Astrocyte of the spinal cord (primary cell): Measurements from ENCODE around the gene KLKB1.

Experiments used
- DNase-seq: peaks from one replicate; pipeline ENCODE4 v3.0.0; 2011; ENCODE audit warnings: low read depth, low spot score
- H3K4me3 ChIP-seq: 2 replicates; pipeline ENCODE4 v1.5.1; 2011; ENCODE audit warnings: low read depth, mild to moderate bottlenecking, low read length, moderate library complexity
- CTCF ChIP-seq: IDR thresholded peaks from 2 replicates; pipeline ENCODE4 v1.5.1; 2012; ENCODE audit warnings: low read depth, mild to moderate bottlenecking, low read length, inconsistent platforms
- in situ Hi-C: cut with HindIII; loops from 2 replicates; pipeline ENCODE4 v1.10.0; 2017; ENCODE audit warnings: low sequenced_read_pairs

KLKB1 gene

GRCh38 chr4:186193851-186194250, 33.5 kb upstream of the KLKB1 start:
- in situ Hi-C loops: no loop called here
- no peak overlapping the region for H3K4me3 ChIP-seq
- TF ChIP-seq CTCF: no peak
- no peak for DNase-seq

GRCh38 chr4:186196063-186196462, 31.2 kb upstream of the KLKB1 start:
- in situ Hi-C loops: no loop called here
- TF ChIP-seq CTCF: no peak
- no peak for DNase-seq
- H3K4me3 ChIP-seq: no peak overlapping the region

- no peak for TF ChIP-seq CTCF
- in situ Hi-C loops: no loop called here
- no peak for DNase-seq
- no peak overlapping the region for H3K4me3 ChIP-seq
These were observed 26.8 kb upstream of the KLKB1 start for GRCh38 chr4:186200516-186200915.

- TF ChIP-seq CTCF: no peak
- no peak overlapping the region for H3K4me3 ChIP-seq
These were observed 26.3 kb upstream of the KLKB1 start for GRCh38 chr4:186201010-186201409.

GRCh38 chr4:186201535-186202230, 25.6 kb upstream of the KLKB1 start:
- no peak for DNase-seq
- in situ Hi-C loops: no loop called here
- H3K4me3 ChIP-seq: no peak overlapping the region
- TF ChIP-seq CTCF: peak; percentile 55

More at GRCh38 chr4:186201010-186201409, 26.3 kb upstream of the KLKB1 start:
- no peak for DNase-seq
- in situ Hi-C loops: no loop called here

GRCh38 chr4:186202490-186203140, 24.7 kb upstream of the KLKB1 start:
- H3K4me3 ChIP-seq: no peak overlapping the region
- no peak for DNase-seq
- no peak for TF ChIP-seq CTCF
- in situ Hi-C loops: no loop called here
